PC-9 (cell line): ENCODE measurements around the gene PDE11A.

ENCODE experiments used
- CTCF ChIP-seq: fragments of 200-600 bp; sonication (generic); conservative IDR thresholded peaks from 2 replicates; pipeline ENCODE4 v1.6.1; 2017; ENCODE audit warnings: mixed run types, antibody characterized with exemption, mild to moderate bottlenecking, moderate library complexity
- EZH2 ChIP-seq: fragments of 200-600 bp; sonication (generic); IDR thresholded peaks from 2 replicates; pipeline ENCODE4 v1.8.0; 2017; ENCODE audit warnings: antibody characterized with exemption, low read depth

- no peak for TF ChIP-seq CTCF
- TF ChIP-seq EZH2: no peak
Measured at GRCh38 chr2:177783091-177783490, 289.5 kb downstream of the PDE11A start.
